Smooth muscle cell (in vitro differentiated cells): Measurements from ENCODE around the gene UBXN6. TPM values are rescaled to one million over a fixed set of nuclear protein-coding genes. Genes with fewer than 3 reads are reported as not detected.
A peak's percentile ranks its signal among the peaks of the same experiment; 100 is the strongest.

ENCODE experiments used
- DNase-seq: peaks from one replicate; lab custom pipeline; 2025; ENCODE audit not compliant: unreplicated experiment; lab: John Stamatoyannopoulos, UW
- H2AFZ ChIP-seq: fragments of 200-600 bp; sonication (generic); 2 replicates; pipeline ENCODE4 v1.6.0; 2016; ENCODE audit warnings: antibody characterized with exemption, low read depth, mild to moderate bottlenecking
- H3F3A ChIP-seq: fragments of 200-600 bp; sonication (generic); 2 replicates; pipeline ENCODE4 v1.6.0; 2017; ENCODE audit warnings: antibody characterized with exemption, low read depth
- H3K27ac ChIP-seq: fragments of 200-600 bp; sonication (generic); 2 replicates; pipeline ENCODE4 v1.5.1; 2016; ENCODE audit warnings: low read depth, mild to moderate bottlenecking
- H3K27me3 ChIP-seq: fragments of 200-600 bp; sonication (generic); 2 replicates; pipeline ENCODE4 v1.6.1; 2016; ENCODE audit warnings: low read depth, mild to moderate bottlenecking
- H3K36me3 ChIP-seq: fragments of 200-600 bp; sonication (generic); 2 replicates; pipeline ENCODE4 v1.5.1; 2016; ENCODE audit warnings: low read depth
- H3K4me1 ChIP-seq: fragments of 200-600 bp; sonication (generic); 2 replicates; pipeline ENCODE4 v1.5.1; 2016; ENCODE audit warnings: low read depth
- H3K4me2 ChIP-seq: fragments of 200-600 bp; sonication (generic); 2 replicates; pipeline ENCODE4 v1.6.0; 2016; ENCODE audit warnings: mild to moderate bottlenecking
- H3K4me3 ChIP-seq: fragments of 200-600 bp; sonication (generic); 2 replicates; pipeline ENCODE4 v1.5.1; 2016; ENCODE audit warnings: mild to moderate bottlenecking
- H3K79me2 ChIP-seq: fragments of 200-600 bp; sonication (generic); 2 replicates; pipeline ENCODE4 v1.6.0; 2016; ENCODE audit warnings: low read depth, mild to moderate bottlenecking
- H3K9ac ChIP-seq: fragments of 200-600 bp; sonication (generic); 2 replicates; pipeline ENCODE4 v1.6.0; 2016; ENCODE audit warnings: low read depth
- H3K9me3 ChIP-seq: fragments of 200-600 bp; sonication (generic); replicated peaks from 2 replicates; pipeline ENCODE4 v1.5.1; 2016; ENCODE audit warnings: low read depth
- H4K20me1 ChIP-seq: fragments of 200-600 bp; sonication (generic); 2 replicates; pipeline ENCODE4 v1.6.0; 2016; ENCODE audit warnings: low read depth
- CTCF ChIP-seq: fragments of 200-600 bp; sonication (generic); IDR thresholded peaks from 2 replicates; pipeline ENCODE4 v1.5.1; 2017; ENCODE audit warnings: borderline replicate concordance, mild to moderate bottlenecking, antibody characterized with exemption; ENCODE audit not compliant: insufficient read depth, poor library complexity, severe bottlenecking
- WGBS: methylation state at CpG from one replicate; pipeline ENCODE4 v1.1.7; 2016; ENCODE audit warnings: low lambda C conversion rate; 5-methylcytosine and 5-hydroxymethylcytosine counted together
- polyA plus RNA-seq: library from polyadenylated mRNA; unstranded; fragments of >200 nt; fragmentation: Nextera tagmentation; extraction: Ambion mirVana; gene quantifications from 2 replicates; pipeline ENCODE4 v1.2.1, GENCODE V29; 2016
- total RNA-seq: library from RNA; depleted of rRNA; stranded (reverse); fragments of >200 nt; gene quantifications from 2 replicates; pipeline ENCODE4 v1.2.3, GENCODE V29; 2014

UBXN6 gene
- total and polyA plus RNA-seq, 2 experiments from 2014 or later, result 44.8 to 50.7 TPM

- peak overlapping the region; percentile 89 for H3K4me3 ChIP-seq
- peak overlapping the region; percentile 96 for H3K4me2 ChIP-seq
- TF ChIP-seq CTCF, result no peak
- peaks cover 33% of the 10 kb centered on the region for H4K20me1 ChIP-seq
- H2AFZ ChIP-seq, result no peak overlapping the region
- no peaks in the 10 kb centered on the region for H3K27me3 ChIP-seq
- peak overlapping the region; percentile 99 for H3K9ac ChIP-seq
- WGBS, result 64% methylated on average over 29 of the region's 29 CpGs
- H3K4me1 ChIP-seq, result peaks cover 24% of the 10 kb centered on the region
- no peaks in the 10 kb centered on the region for H3F3A ChIP-seq
- H3K79me2 ChIP-seq, result peaks cover 25% of the 10 kb centered on the region
- no peaks in the 10 kb centered on the region for H3K9me3 ChIP-seq
- DNase-seq, result peak; percentile 43
- no peaks in the 10 kb centered on the region for H3K36me3 ChIP-seq
- H3K27ac ChIP-seq, result peak overlapping the region; percentile 96
These were observed 2.6 kb downstream of the UBXN6 start for GRCh38 chr19:4454747-4455718.

- 91% methylated on average over 33 of the region's 34 CpGs for WGBS
- no peak overlapping the region for H3K9ac ChIP-seq
These were observed 4.1 kb downstream of the UBXN6 start for GRCh38 chr19:4453232-4454179.

GRCh38 chr19:4452230-4452990 is 5.2 kb downstream of the UBXN6 start:
- Histone ChIP-seq H3K9ac (no peak overlapping the region), H3K9me3 (no peaks in the 10 kb centered on the region), H3F3A (no peaks in the 10 kb centered on the region), H3K27me3 (no peaks in the 10 kb centered on the region), H4K20me1 (peaks cover 49% of the 10 kb centered on the region), H2AFZ (no peak overlapping the region), H3K36me3 (no peaks in the 10 kb centered on the region), H3K4me3 (no peak overlapping the region), H3K4me1 (peaks cover 19% of the 10 kb centered on the region), H3K4me2 (no peak overlapping the region), H3K79me2 (peaks cover 25% of the 10 kb centered on the region), H3K27ac (no peak overlapping the region)
- no peak for TF ChIP-seq CTCF
- no peak for DNase-seq
- WGBS, result 96% methylated on average over 24 of the region's 24 CpGs

More at GRCh38 chr19:4453232-4454179, 4.1 kb downstream of the UBXN6 start:
- H3K4me3 ChIP-seq, result no peak overlapping the region
- H3K27ac ChIP-seq, result no peak overlapping the region
- no peak overlapping the region for H3K4me2 ChIP-seq
- H3K79me2 ChIP-seq, result peaks cover 25% of the 10 kb centered on the region
- peaks cover 24% of the 10 kb centered on the region for H3K4me1 ChIP-seq
- no peaks in the 10 kb centered on the region for H3K36me3 ChIP-seq
- no peaks in the 10 kb centered on the region for H3F3A ChIP-seq
- H3K27me3 ChIP-seq, result no peaks in the 10 kb centered on the region
- no peak overlapping the region for H2AFZ ChIP-seq
- TF ChIP-seq CTCF, result no peak
- peaks cover 47% of the 10 kb centered on the region for H4K20me1 ChIP-seq
- DNase-seq, result no peak
- no peaks in the 10 kb centered on the region for H3K9me3 ChIP-seq
